ENCODE measurements around the gene CHST8.
A peak's percentile ranks its signal among the peaks of the same experiment; 100 is the strongest.

The CHST8 gene

DNA sequence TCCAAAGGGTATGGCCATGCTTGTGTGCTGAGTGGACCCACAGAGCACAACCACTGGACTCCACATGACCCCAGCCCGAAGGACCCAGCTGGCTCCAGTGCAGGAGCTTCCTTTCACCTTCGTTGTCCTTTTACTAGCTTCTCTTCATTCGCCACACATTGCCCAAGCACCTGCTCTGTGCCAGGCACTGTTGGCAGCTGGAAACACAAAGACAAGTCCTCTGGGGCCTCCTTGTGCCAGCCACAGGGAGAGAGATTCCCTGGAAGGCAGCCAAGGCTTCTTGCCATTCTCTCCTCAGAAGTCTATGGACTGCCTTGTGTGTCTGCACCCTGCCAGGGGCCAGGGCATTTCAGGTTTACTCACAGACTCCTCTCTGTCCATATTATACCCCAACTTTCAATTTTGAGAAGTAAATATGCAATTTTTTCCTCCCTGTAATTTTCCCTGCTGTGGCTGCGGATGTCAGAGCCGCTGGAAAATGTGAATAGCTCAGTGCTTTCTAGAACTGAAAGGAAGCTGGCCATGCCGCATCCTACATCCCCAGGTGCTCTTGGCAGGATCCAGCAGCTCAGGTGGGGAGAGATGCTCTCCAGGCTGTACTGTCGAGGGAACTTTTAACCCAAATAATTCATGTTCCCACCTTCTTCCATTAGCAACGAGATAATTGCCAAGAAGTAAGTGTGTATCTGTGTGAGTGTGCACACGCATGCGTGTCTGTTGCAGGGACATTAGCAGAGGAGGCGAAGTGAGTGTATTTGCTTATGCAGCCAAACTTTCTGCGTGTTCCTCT is 57.2 kb downstream of the CHST8 start:
- no peak for DNase-seq (ENCODE audit: low read depth)
- no peak overlapping the region for H3K4me3 ChIP-seq (ENCODE audit: low read length)
- TF ChIP-seq, protein P1, sequence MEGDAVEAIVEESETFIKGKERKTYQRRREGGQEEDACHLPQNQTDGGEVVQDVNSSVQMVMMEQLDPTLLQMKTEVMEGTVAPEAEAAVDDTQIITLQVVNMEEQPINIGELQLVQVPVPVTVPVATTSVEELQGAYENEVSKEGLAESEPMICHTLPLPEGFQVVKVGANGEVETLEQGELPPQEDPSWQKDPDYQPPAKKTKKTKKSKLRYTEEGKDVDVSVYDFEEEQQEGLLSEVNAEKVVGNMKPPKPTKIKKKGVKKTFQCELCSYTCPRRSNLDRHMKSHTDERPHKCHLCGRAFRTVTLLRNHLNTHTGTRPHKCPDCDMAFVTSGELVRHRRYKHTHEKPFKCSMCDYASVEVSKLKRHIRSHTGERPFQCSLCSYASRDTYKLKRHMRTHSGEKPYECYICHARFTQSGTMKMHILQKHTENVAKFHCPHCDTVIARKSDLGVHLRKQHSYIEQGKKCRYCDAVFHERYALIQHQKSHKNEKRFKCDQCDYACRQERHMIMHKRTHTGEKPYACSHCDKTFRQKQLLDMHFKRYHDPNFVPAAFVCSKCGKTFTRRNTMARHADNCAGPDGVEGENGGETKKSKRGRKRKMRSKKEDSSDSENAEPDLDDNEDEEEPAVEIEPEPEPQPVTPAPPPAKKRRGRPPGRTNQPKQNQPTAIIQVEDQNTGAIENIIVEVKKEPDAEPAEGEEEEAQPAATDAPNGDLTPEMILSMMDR (conservative IDR thresholded peaks at IDR 0.05; ENCODE audit: low read length), result no peak

DNA sequence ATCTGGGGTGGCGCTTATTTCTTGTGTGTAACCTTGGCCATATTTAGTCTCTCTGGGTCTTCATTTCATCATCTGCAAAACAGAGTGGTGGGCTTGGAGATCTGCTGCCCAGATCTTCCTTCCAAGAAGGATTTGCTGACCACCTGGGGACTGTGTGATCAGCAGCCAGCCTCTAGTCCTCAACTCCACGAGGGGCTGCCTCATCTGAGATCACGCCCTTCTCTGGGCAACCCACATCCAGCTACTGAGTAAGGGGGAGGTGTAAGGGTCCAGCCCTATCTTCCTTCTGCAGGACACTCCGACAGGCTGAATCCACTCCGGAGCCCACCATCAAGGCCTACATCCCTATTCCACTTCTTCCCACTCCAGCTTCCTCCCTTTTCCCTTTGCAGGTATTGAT is 57.9 kb downstream of the CHST8 start:
- DNase-seq (ENCODE audit: low read depth), result no peak
- no peak overlapping the region for H3K4me3 ChIP-seq (ENCODE audit: low read length)
- TF ChIP-seq, protein P1 (conservative IDR thresholded peaks at IDR 0.05; ENCODE audit: low read length), result no peak

DNA sequence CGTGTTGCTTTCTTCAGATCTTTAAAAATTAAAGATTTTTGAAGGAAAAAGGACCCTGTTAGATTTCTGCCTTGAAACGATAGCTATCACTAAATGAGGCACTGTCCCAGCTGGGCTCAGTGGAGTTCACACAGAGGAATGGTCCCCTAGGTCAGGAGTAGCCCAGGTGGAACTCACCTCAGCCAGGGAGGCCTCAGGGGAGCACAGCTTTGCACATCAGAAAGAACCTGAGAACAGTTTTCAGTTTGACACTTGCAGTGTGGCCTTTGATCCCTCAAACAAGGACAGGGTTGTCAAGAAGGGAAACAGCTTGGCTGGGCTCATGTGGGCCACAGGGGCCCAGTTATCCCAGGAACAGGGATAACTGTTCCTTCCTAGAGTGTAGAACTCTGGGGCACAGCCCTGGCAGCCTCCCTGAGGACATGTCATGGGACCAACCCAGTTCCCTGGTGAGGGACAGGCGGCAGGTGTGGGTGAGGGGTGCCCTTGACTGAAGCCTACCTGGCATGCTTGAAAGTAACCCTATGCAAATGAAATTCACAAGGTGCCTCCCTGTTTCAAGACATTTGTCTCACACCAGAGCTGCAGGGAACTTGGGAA is 59.4 kb downstream of the CHST8 start:
- TF ChIP-seq, protein P1 (conservative IDR thresholded peaks at IDR 0.05; ENCODE audit: low read length), result no peak
- H3K4me3 ChIP-seq (ENCODE audit: low read length), result no peak overlapping the region
- no peak for DNase-seq (ENCODE audit: low read depth)

DNA sequence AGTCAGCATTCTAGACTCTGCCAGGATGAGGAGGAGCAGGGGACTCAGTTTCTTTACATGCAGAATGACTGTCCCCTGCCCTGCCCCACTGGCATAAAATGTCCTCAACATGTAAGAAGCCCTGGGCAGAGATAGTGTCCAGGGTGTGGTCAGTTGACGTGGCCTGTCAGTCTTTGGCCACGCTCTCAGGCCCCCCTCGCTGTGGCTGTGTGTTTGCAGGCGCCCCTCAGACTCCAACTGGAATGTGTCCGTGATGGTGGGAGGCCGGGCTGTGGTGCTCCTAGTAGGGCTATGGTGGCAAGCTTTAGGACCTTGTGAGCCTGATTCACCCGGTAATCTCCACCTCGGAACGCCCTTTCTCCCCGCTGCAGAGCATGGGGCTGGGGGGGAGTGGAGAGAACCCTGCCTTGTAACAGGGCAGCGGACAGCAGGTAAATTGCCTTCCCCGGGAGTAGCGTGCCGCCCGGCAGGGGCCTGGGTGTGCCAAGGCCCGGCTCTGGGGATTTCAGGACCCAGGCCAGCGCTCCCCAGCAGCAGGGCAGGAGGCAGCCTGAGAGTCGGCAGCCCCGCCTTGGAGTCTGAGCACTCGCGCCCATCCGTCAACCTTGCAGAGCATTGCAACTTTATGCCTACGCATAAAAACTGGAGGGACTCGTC is 62.3 kb downstream of the CHST8 start:
- peak; percentile 27 for DNase-seq (ENCODE audit: low read depth)
- no peak overlapping the region for H3K4me3 ChIP-seq (ENCODE audit: low read length)
- TF ChIP-seq, protein P1 (conservative IDR thresholded peaks at IDR 0.05; ENCODE audit: low read length), result no peak

DNA sequence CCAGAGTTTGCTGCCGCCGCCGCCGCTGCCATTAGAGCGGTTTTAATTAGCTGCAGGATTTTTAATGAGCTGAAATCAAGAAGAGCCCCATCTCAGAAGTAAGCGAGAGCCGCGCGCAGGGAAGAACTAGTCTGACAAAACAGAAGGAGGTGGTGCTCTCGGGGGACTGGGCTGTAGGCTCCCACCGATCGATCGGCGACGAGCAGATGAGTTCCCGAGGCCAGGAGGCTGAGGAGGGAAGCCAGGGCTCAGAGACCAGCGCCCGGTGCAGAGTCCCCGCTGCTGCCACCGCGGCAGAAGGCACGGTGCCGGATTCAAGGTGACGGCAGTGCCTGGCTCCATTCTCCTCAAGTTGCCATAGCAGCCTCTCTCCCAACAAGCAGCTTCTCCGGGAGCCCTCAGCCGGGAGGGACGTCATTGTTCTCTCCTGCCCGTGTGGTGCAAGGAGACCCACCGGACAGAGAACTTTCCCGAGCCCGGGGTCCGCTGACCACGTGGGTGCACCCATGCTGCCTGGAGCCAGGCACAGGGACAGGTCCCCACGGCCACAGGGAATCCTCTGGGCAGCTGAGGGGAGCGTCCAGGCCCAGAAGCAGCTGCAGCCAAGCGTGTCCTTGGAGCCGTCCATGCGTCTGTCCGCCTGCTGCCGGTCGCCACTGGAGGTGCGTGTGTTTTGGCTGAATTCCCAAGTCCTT is 62.9 kb downstream of the CHST8 start:
- TF ChIP-seq, protein P1 (conservative IDR thresholded peaks at IDR 0.05; ENCODE audit: low read length), result no peak
- no peak for DNase-seq (ENCODE audit: low read depth)
- no peak overlapping the region for H3K4me3 ChIP-seq (ENCODE audit: low read length)

DNA sequence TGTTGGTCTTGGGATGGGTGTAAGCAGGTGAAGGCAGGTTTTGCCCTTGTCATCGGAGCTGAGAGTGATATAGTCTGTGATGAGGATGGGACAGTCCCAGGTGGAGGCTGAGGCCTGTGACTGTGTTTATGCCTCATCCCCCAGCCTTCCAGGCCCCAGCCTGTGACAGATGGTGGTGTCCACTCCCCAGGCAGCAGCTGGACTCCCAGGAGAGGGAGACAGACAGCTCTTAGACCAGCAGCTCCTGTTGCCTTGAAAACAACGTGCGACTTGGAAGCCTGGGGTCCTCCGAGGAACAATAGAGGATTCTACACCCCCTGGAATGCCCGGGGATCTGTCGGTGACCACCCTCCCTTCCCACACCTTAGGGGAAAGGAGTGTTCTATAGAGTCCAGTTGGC is 63.8 kb downstream of the CHST8 start:
- TF ChIP-seq, protein P1 (conservative IDR thresholded peaks at IDR 0.05; ENCODE audit: low read length), result no peak
- no peak overlapping the region for H3K4me3 ChIP-seq (ENCODE audit: low read length)
- no peak for DNase-seq (ENCODE audit: low read depth)
